Measurements from ENCODE around the gene LCP2.

- TF ChIP-seq EZH2 (IDR thresholded peaks at IDR 0.05; ENCODE audit: borderline replicate concordance, low read depth, low read length, severe bottlenecking) (no peak), CTCF (IDR thresholded peaks at IDR 0.05; ENCODE audit: borderline replicate concordance, extremely low read depth, low read length, poor library complexity, severe bottlenecking) (no peak)
These were observed 39.6 kb upstream of the LCP2 start for GRCh38 chr5:170337045-170337733.

Measured in DND-41 (cell line).